ENCODE results near the gene SRC. TPM values are rescaled to one million over a fixed set of nuclear protein-coding genes. Genes with fewer than 3 reads are reported as not detected.
"Not testable (repeated sequence)": the region's sequence is repeated elsewhere in the genome, so short reads cannot be mapped to it uniquely, and the experiment has no call there.

The SRC gene
- total RNA-seq, 1 donor from 2014 or later = 20.8 TPM

GRCh38 chr20:37360391-37361115 is 14.6 kb downstream of the SRC start:
- no peak for DNase-seq (ENCODE audit: low spot score in 2 of 2)
- FAIRE-seq = no peak

- FAIRE-seq (no peak), DNase-seq (ENCODE audit: low spot score in 2 of 2) (no peak)
These were observed 15.4 kb downstream of the SRC start for GRCh38 chr20:37361336-37361735.

- DNase-seq (ENCODE audit: low spot score in 2 of 2) (no peak), FAIRE-seq (no peak)
These were observed 16.4 kb downstream of the SRC start for GRCh38 chr20:37362231-37362792.

DNA sequence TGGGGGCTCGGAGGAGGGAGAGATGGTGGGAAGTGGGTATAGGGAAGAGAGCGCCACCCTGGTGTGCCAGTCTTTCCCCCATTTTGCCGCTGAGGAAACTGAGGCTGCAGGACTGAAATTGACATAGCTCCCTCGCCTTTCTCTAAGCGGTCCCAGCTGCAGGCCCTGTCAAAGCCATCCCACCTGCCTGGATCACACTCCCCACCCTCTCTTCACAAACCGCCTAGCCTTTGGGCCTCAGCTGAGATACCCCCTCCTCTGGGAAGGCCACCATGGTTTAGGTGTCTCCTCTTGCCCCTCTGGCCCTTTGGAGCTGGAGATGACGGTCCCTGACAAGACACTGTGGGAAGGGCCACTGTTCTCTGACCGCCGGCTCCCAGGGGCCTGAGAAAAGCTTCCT is 16.9 kb downstream of the SRC start:
- DNase-seq (ENCODE audit: low spot score in 2 of 2) (no peak), FAIRE-seq (no peak)

DNA sequence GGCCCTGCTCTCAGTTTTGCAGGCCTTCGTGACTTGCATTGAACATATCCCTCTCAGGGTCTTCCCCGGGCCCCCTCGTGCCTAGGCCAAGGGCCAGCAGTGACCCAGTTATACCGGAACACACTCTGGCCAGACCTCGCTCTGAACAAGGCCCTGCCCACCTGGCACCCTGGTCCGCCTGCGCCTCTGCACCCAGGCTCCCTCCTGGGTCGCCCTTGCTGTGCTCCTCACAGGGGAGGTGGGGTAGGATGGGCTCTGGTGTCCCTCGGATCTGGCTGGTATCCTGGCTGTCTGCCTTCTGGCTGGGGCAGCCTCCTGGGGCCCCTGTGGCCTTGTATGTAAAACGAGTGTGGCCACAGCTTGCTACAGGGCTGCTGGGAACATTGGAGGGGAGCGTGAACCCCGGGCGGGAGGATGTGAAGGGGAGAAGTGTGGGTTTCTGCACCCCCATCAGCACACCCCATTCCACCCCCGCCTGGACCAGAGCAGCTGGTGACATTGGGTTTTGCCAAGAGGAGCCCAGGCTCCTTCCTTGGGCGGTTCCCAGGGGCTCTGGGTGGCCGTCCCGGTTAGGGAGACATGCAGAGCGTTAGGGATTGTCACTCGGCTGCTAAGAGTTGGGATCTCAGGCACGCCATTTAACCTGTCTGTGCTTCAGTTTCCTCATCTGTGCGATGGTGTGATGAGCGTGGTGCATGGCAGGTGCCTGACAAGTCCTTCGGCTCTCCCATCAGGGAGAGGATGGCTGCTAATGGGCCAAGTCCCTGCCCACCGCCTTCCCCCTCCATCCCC is 17.5 kb downstream of the SRC start:
- no peak for DNase-seq (ENCODE audit: low spot score in 2 of 2)

GRCh38 chr20:37364013-37364926 is 18.3 kb downstream of the SRC start:
- no peak for DNase-seq (ENCODE audit: low spot score in 2 of 2)
- no peak for FAIRE-seq

More for the DNA sequence above, 17.5 kb downstream of the SRC start:
- FAIRE-seq = no peak

DNA sequence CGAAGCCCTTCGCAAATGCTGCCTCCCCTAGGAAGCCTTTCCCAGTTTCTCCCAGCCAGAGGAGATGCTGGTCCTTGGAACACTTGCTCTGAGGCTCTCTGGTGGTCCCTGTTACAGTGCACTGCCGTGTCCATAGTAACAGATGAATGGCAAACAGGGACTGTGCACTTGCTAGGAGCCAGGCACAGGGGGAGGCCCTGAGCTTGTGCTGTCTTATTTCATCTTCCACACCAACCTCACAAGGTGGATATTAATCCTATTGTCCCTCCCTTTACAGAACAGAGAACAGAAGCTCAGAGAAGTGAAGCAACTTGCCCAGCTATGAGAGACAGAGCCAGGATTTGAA is 19.0 kb downstream of the SRC start:
- FAIRE-seq (no peak), DNase-seq (ENCODE audit: low spot score in 2 of 2) (no peak)

DNA sequence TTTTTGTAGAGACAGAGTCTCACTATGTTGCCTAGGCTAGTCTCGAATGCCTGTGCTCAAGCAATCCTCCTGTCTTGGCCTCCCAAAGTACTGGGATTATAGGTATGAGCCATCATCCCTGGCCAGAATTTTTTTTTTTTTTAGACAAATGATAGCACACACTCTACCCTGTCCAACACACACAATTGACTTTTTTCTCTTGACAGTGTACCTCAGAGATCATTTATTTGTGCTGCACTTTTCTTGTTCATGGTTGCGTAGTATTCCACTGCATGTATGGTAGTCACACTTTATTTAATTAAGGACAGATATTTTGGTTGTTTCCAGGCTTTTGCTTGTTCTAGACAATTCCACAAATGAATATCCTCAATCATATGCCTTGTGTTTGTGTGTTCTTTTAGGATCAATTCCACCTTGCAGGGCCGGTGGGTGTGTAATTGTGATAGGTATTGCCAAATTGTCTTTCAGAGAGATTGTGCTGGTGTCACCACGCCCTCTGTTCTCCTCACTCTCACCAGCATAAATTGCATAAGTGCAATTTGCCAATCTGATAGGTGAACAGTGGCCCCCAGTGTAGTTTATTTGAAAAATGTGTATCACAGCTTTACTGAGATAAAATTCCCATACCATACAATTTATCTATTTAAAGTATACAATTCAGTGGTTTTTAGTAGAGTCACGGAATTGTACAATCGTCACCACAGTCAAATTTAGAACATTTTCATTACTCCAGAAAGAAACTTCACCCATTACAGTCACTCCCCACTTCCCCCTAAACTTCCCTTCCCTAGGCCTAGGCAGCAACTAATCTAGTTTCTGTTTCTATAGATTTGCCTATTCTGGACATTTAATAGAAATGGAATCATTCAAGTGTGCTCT is 20.1 kb downstream of the SRC start:
- FAIRE-seq (no peak), DNase-seq (ENCODE audit: low spot score in 2 of 2) (no peak)

DNA sequence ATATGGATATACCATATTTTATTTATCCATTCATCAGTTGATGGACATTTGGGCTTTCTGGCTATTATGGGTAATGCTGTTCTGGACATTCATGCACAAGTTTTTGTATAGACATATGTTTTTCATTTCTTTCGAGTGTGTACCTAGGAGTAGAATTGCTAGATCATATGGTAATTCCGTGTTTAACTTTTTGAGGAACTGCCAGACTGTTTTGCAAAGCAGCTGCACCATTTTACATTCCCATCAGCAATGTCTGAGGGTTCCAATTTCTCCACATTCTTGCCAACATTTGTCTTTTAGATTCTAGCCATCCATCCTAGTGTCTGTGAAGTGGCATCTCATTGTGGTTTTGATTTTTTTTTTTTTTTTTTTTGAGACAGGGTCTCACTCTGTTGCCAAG is 20.8 kb downstream of the SRC start:
- FAIRE-seq (no peak), DNase-seq (ENCODE audit: low spot score in 2 of 2) (no peak)

- FAIRE-seq (no peak), DNase-seq (ENCODE audit: low spot score in 2 of 2) (no peak)
These were observed 23.9 kb downstream of the SRC start for GRCh38 chr20:37369846-37370245.

- not testable (repeated sequence) for FAIRE-seq; DNase-seq (ENCODE audit: low spot score in 2 of 2)
These were observed 25.9 kb downstream of the SRC start for GRCh38 chr20:37371845-37372244.

DNA sequence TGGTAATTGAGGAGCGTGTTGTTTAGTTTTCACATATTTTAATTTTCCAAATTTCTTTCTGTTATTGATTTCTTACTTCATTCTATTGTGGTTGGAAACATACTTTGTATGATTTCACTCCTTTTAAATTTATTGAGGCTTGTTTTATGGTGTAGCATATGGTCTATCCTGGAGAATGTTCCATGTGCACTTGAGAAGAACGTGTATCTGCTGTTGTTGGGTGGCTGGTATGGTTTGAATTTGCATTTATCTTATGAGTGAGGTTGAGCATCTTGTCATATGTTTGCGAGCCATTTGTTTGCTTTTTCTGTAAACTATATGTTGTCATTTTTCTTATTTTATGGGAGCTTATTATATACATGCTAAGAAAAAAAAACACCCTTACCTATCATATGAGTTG is 26.5 kb downstream of the SRC start:
- no peak for FAIRE-seq
- no peak for DNase-seq (ENCODE audit: low spot score in 2 of 2)

DNA sequence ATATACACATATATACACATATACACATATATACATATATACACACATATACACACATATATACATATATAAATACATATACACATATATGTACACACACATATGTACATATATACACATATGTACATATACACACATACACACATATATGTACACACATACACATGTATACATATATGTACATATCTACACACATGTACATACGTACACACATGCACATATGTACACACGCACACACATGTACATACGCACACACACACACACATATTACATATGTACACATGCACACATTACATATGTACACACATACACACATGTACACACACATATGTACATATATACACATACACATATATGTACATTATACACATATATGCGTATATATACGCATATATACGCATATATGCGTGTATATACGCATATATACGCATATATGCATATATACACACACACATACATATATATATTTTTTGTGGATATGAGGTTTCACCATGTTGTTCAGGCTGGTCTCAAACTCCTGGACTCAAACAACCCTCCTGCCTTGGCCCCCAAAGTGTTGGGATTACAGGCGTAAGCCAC is 27.2 kb downstream of the SRC start:
- no peak for FAIRE-seq
- no peak for DNase-seq (ENCODE audit: low spot score in 2 of 2)

- DNase-seq (ENCODE audit: low spot score in 2 of 2) (no peak), FAIRE-seq (no peak)
These were observed 29.3 kb downstream of the SRC start for GRCh38 chr20:37375227-37375626.

DNA sequence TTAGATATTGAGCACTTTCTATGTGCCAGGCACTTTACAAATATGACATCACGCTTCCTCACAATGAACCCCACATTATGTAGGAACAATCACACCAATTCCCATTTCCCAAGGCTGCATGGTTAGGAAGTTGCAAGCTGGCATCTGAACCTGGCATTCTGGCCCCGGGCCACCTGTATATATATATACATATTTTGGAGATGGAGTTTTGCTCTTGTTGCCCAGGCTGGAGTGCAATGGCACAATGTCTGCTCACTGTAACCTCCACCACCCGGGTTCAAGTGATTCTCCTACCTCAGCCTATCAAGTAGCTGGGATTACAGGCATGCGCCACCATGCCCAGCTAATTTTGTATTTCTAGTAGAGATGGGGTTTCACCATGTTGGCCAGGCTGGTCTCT is 30.4 kb downstream of the SRC start:
- DNase-seq (ENCODE audit: low spot score in 2 of 2) = no peak
- FAIRE-seq = no peak

- DNase-seq (ENCODE audit: low spot score in 2 of 2) (no peak), FAIRE-seq (no peak)
These were observed 30.9 kb downstream of the SRC start for GRCh38 chr20:37376791-37377190.

- no peak for FAIRE-seq
- no peak for DNase-seq (ENCODE audit: low spot score in 2 of 2)
These were observed 31.6 kb downstream of the SRC start for GRCh38 chr20:37377346-37378081.

- no peak for FAIRE-seq
- DNase-seq (ENCODE audit: low spot score in 2 of 2) = no peak
These were observed 32.5 kb downstream of the SRC start for GRCh38 chr20:37378420-37378784.

All from frontal cortex (tissue), 4 donors.